Common myeloid progenitor, CD34-positive (primary cell): ENCODE data around the gene CHTF18.

ENCODE experiments used
- CTCF ChIA-PET: fragments of 350-600 bp; sonication (Branson Sonifier 250); formaldehyde crosslinking; loops from one replicate; lab custom pipeline; 2021; ENCODE audit warnings: antibody characterized with exemption; lab: Charles Lee
- POLR2A ChIA-PET: fragments of 350-600 bp; sonication (Branson Sonifier 250); formaldehyde crosslinking; loops from one replicate; lab custom pipeline; 2021; ENCODE audit warnings: antibody characterized with exemption; lab: Charles Lee
- DNase-seq, 3 donors: peaks; one replicate each; pipeline versions ENCODE4 v3.0.0 to v3.0.0-alpha.2; 2013
- H3K27ac ChIP-seq, 2 experiments: 1 replicate in 1 of 2; 2 replicates in 1 of 2; pipeline ENCODE4 v1.7.0; 2013; ENCODE audit warnings: inconsistent platforms in 2 of 2, low read length in 2 of 2, mild to moderate bottlenecking in 2 of 2, low read depth in 1 of 2, moderate library complexity in 1 of 2; ENCODE audit not compliant: severe bottlenecking in 2 of 2, insufficient read depth in 1 of 2, poor library complexity in 1 of 2
- H3K27me3 ChIP-seq, 5 experiments: replicated peaks in 2 of 5; 1 replicate in 3 of 5; 2 replicates in 2 of 5; pipeline versions ENCODE4 v1.6.1 to v1.7.0; 2013; ENCODE audit warnings: low read length in 4 of 5, mild to moderate bottlenecking in 2 of 5, moderate library complexity in 2 of 5, inconsistent platforms in 1 of 5; ENCODE audit not compliant: insufficient read depth in 5 of 5, control insufficient read depth in 4 of 5
- H3K36me3 ChIP-seq, 4 experiments: 1 replicate in 2 of 4; 2 replicates in 2 of 4; pipeline versions ENCODE4 v1.6.1 to v1.7.0; 2013; ENCODE audit warnings: low read length in 3 of 4, control low read depth in 1 of 4, mild to moderate bottlenecking in 1 of 4; ENCODE audit not compliant: control insufficient read depth in 4 of 4, insufficient read depth in 4 of 4
- H3K4me1 ChIP-seq, 4 experiments: 1 replicate in 3 of 4; 2 replicates in 1 of 4; pipeline versions ENCODE4 v1.6.1 to v1.7.1; 2013; ENCODE audit warnings: low read length in 3 of 4, mild to moderate bottlenecking in 3 of 4, control low read depth in 1 of 4, inconsistent platforms in 1 of 4, moderate library complexity in 1 of 4; ENCODE audit not compliant: control insufficient read depth in 4 of 4, insufficient read depth in 4 of 4; ENCODE audit errors: control extremely low read depth in 1 of 4
- H3K4me3 ChIP-seq, 7 experiments: 1 replicate in 4 of 7; 2 replicates in 3 of 7; pipeline versions ENCODE4 v1.5.1 to v1.7.0; 2013; ENCODE audit warnings: mild to moderate bottlenecking in 7 of 7, low read length in 6 of 7, moderate library complexity in 6 of 7, inconsistent platforms in 2 of 7, low read depth in 2 of 7, control low read depth in 1 of 7; ENCODE audit not compliant: insufficient read depth in 4 of 7, control insufficient read depth in 1 of 7; ENCODE audit errors: extremely low read depth in 1 of 7
- H3K9me3 ChIP-seq, 5 experiments: 1 replicate in 4 of 5; 2 replicates in 1 of 5; pipeline versions ENCODE4 v1.6.1 to v1.7.1; 2013; ENCODE audit warnings: low read length in 4 of 5, mild to moderate bottlenecking in 2 of 5, inconsistent platforms in 1 of 5, low read depth in 1 of 5, moderate library complexity in 1 of 5; ENCODE audit not compliant: control insufficient read depth in 4 of 5, insufficient read depth in 2 of 5; ENCODE audit errors: control extremely low read depth in 1 of 5
- WGBS: methylation state at CpG from one replicate; pipeline ENCODE4 v1.1.5; 2013; ENCODE audit not compliant: insufficient coverage; 5-methylcytosine and 5-hydroxymethylcytosine counted together

CHTF18 gene

GRCh38 chr16:763369-764183 is 24.8 kb upstream of the CHTF18 start:
- no peak for DNase-seq
- H3K4me3 ChIP-seq: no peak overlapping the region
- H3K9me3 ChIP-seq: no peaks in the 10 kb centered on the region
- no peaks in the 10 kb centered on the region for H3K36me3 ChIP-seq
- H3K27me3 ChIP-seq: no peaks in the 10 kb centered on the region
- POLR2A ChIA-PET: no interaction called here
- no peak overlapping the region for H3K27ac ChIP-seq
- CTCF ChIA-PET: interaction anchor here (1.0 kb wide), 1 partner anchor 22 kb away, joined by 4 read pairs; no protein-coding TSS in a partner anchor
- 95% methylated on average over 14 of the region's 21 CpGs for WGBS
- H3K4me1 ChIP-seq: peaks cover 0 to 7% (median 2%) of the 10 kb centered on the region in 4 experiments

GRCh38 chr16:764184-764750 is 24.2 kb upstream of the CHTF18 start:
- H3K36me3 ChIP-seq: no peaks in the 10 kb centered on the region
- 90% methylated on average over 13 of the region's 20 CpGs for WGBS
- ChIA-PET CTCF (interaction anchor here (1.0 kb wide), 1 partner anchor 21 kb away, joined by 4 read pairs; no protein-coding TSS in a partner anchor), POLR2A (no interaction called here)
- no peaks in the 10 kb centered on the region for H3K27me3 ChIP-seq
- H3K9me3 ChIP-seq: no peaks in the 10 kb centered on the region
- peaks cover 0 to 7% (median 3%) of the 10 kb centered on the region in 4 experiments for H3K4me1 ChIP-seq
- no peak for DNase-seq
- no peak overlapping the region for H3K27ac ChIP-seq
- no peak overlapping the region for H3K4me3 ChIP-seq

DNA sequence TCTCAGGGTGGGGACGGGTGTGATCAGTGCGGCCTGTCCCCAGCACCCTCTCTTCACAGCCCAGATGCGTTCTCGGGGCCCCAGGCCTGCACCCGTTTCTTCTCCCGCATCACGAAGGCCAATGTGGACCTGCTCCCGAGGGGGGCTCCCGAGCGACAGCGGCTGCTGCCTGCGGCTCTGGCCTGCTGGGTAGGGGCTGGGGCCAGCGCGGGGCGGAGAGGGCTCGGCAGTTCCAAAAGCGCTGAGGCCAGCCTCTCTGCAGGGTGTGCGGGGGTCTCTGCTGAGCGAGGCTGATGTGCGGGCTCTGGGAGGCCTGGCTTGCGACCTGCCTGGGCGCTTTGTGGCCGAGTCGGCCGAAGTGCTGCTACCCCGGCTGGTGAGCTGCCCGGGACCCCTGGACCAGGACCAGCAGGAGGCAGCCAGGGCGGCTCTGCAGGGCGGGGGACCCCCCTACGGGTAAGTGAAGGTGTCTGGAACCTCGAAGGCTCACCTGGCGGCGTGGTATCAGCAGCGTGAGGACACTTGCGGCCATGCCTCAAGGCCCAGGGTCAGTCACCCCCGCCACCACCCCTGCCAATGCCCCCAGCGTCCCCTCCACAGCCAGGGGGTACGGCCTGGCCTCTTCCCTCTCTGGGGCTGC is 23.5 kb upstream of the CHTF18 start:
- H3K36me3 ChIP-seq: no peaks in the 10 kb centered on the region
- WGBS: 96% methylated on average over 36 of the region's 38 CpGs
- H3K4me1 ChIP-seq: peaks cover 0 to 11% (median 3%) of the 10 kb centered on the region in 4 experiments
- DNase-seq: no peak
- CTCF ChIA-PET: no interaction called here
- no peaks in the 10 kb centered on the region for H3K9me3 ChIP-seq
- no peaks in the 10 kb centered on the region for H3K27me3 ChIP-seq
- POLR2A ChIA-PET: no interaction called here
- no peak overlapping the region for H3K4me3 ChIP-seq
- H3K27ac ChIP-seq: no peak overlapping the region

GRCh38 chr16:765488-765865 is 22.9 kb upstream of the CHTF18 start:
- Histone ChIP-seq H3K27me3 (no peaks in the 10 kb centered on the region), H3K36me3 (no peaks in the 10 kb centered on the region), H3K4me3 (no peak overlapping the region), H3K9me3 (no peaks in the 10 kb centered on the region), H3K27ac (no peak overlapping the region), H3K4me1 (peaks cover 0 to 11% (median 3%) of the 10 kb centered on the region in 4 experiments)
- no peak for DNase-seq
- 91% methylated on average over 21 of the region's 29 CpGs for WGBS
- ChIA-PET CTCF (interaction anchor here (2.0 kb wide), 1 partner anchor 10 kb away, joined by 10 read pairs; no protein-coding TSS in a partner anchor), POLR2A (no interaction called here)

DNA sequence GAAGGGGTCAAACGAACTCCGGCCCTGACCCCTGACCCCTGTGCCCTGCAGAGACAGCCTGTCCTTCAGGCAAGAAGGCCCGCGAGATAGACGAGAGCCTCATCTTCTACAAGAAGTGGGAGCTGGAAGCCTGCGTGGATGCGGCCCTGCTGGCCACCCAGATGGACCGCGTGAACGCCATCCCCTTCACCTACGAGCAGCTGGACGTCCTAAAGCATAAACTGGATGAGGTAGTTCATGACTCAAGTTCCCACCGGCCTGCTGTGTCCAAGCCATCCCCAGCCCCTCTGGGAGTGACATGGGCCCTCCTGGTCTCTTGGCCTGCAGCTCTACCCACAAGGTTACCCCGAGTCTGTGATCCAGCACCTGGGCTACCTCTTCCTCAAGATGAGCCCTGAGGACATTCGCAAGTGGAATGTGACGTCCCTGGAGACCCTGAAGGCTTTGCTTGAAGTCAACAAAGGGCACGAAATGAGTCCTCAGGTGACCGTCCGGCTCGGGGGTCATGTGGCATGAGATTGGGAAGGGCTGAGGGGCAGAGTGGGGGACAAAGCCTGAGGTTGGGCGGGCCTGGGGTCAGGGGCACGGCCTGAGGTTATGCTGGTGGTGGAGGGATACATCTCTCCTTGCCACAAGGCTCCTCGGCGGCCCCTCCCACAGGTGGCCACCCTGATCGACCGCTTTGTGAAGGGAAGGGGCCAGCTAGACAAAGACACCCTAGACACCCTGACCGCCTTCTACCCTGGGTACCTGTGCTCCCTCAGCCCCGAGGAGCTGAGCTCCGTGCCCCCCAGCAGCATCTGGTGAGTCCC is 22.2 kb upstream of the CHTF18 start:
- ChIA-PET POLR2A (no interaction called here), CTCF (interaction anchor here (2.0 kb wide), 1 partner anchor 11 kb away, joined by 10 read pairs; no protein-coding TSS in a partner anchor)
- Histone ChIP-seq H3K9me3 (no peaks in the 10 kb centered on the region), H3K27ac (no peak overlapping the region), H3K4me3 (no peak overlapping the region), H3K36me3 (no peaks in the 10 kb centered on the region), H3K27me3 (no peaks in the 10 kb centered on the region), H3K4me1 (peaks cover 0 to 11% (median 3%) of the 10 kb centered on the region in 4 experiments)
- no peak for DNase-seq
- 97% methylated on average over 29 of the region's 29 CpGs for WGBS

DNA sequence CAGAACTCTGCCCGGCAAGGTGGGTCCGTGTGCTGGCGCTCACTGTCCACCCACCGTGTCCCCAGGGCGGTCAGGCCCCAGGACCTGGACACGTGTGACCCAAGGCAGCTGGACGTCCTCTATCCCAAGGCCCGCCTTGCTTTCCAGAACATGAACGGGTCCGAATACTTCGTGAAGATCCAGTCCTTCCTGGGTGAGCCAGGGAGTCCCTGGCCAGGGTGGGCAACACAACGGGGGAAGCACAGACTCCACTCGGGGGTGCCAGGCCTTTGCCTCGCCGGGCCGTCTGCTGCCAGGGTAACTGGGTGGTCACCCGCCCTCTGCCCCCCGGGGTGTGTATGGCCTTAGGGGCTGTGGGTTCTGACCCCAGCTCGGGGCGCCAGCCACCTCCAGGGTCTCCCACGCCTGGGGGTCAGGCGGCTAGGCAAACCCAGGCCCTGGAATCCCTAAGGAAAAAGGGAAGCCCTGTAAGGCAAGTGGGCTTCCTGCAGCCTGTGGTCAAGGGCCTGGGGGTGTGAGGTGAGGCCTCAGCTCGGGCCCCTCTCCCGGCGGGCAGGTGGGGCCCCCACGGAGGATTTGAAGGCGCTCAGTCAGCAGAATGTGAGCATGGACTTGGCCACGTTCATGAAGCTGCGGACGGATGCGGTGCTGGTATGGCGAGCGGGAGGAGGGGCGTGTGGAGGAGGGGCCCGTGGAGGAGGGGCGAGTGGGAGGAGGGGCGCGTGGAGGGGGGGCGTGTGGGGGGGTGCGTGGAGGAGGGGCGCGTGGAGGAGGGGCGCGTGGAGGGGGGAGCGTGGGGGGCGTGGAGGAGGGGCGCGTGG is 21.4 kb upstream of the CHTF18 start:
- H3K27ac ChIP-seq: no peak overlapping the region
- 92% methylated on average over 25 of the region's 48 CpGs for WGBS
- no peaks in the 10 kb centered on the region for H3K27me3 ChIP-seq
- H3K4me3 ChIP-seq: no peak overlapping the region
- peaks cover 0 to 11% (median 0%) of the 10 kb centered on the region in 4 experiments for H3K4me1 ChIP-seq
- CTCF ChIA-PET: interaction anchor here (2.0 kb wide), 1 partner anchor 11 kb away, joined by 10 read pairs; no protein-coding TSS in a partner anchor
- H3K9me3 ChIP-seq: no peaks in the 10 kb centered on the region
- H3K36me3 ChIP-seq: no peaks in the 10 kb centered on the region
- POLR2A ChIA-PET: no interaction called here
- DNase-seq: peak; percentile 25 to 50 (median 27)
